GM06990 (cell line): Measurements from ENCODE around the gene MMP28.

ENCODE experiments used
- DNase-seq: peaks from one replicate; pipeline ENCODE4 v3.0.0-alpha.2; 2011; ENCODE audit not compliant: insufficient read length; ENCODE audit errors: extremely low read depth
- H3K27me3 ChIP-seq: replicated peaks from 2 replicates; pipeline ENCODE4 v1.6.0; 2011; ENCODE audit warnings: low read length; ENCODE audit not compliant: control insufficient read depth, insufficient read depth
- H3K36me3 ChIP-seq: 2 replicates; pipeline ENCODE4 v1.5.1; 2011; ENCODE audit warnings: low read length; ENCODE audit not compliant: control insufficient read depth, insufficient read depth
- H3K4me3 ChIP-seq: replicated peaks from 2 replicates; pipeline ENCODE4 v1.5.1; 2011; ENCODE audit warnings: low read depth, mild to moderate bottlenecking, control low read depth, low read length
- TF ChIP-seq, protein P1 (sequence below): IDR thresholded peaks from 2 replicates; pipeline ENCODE4 v1.5.1; 2011; ENCODE audit warnings: low read length, control low read depth, mild to moderate bottlenecking, inconsistent platforms; ENCODE audit not compliant: insufficient read depth, poor library complexity, severe bottlenecking

The MMP28 gene

DNA sequence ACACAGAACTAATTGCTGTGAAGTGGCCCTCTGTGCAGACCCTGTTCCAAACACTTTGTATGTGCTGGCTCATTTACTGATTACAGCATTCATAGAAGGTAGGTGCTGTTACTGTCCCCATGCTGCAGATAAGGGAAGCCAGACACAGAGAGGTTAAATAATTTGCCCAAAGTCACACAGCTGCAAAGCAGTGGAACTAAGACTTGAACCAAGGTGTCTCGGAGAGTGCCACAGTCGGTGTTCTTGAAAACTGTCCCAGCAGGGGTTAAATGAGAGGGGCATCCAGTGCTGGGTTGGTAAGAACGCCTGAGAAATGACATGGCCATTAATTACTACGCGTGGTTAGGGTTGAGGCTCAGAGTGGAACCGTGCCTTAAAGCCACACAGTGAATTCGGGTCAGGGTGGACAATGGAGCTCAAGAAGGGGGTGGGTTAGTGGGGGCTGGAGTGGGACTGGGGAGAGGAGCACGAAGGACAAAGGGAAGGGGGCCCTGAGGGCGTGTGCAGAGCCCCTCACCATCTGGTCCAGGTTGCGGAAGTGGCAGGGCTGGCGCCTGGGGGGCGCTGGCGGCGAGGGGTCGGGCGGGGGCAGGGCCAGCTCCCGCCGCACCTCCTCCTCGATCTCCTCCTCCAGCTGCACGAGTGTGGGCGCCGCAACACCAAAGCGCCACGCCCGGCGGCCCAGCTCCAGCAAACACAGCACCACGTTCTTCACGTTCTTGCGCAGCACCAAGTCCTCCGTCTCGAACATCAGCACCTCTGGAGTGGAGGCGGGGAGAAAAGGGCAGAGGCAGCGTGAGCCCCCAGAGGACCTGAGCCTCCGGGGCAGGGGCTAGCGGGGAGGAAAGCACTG lies 45.7 kb downstream of the MMP28 start:
- no peak for DNase-seq
- Histone ChIP-seq H3K36me3 (no peaks in the 10 kb centered on the region), H3K27me3 (peaks cover 2% of the 10 kb centered on the region; the same call in 1 of the 2 replicates), H3K4me3 (no peak overlapping the region)
- TF ChIP-seq, protein P1, sequence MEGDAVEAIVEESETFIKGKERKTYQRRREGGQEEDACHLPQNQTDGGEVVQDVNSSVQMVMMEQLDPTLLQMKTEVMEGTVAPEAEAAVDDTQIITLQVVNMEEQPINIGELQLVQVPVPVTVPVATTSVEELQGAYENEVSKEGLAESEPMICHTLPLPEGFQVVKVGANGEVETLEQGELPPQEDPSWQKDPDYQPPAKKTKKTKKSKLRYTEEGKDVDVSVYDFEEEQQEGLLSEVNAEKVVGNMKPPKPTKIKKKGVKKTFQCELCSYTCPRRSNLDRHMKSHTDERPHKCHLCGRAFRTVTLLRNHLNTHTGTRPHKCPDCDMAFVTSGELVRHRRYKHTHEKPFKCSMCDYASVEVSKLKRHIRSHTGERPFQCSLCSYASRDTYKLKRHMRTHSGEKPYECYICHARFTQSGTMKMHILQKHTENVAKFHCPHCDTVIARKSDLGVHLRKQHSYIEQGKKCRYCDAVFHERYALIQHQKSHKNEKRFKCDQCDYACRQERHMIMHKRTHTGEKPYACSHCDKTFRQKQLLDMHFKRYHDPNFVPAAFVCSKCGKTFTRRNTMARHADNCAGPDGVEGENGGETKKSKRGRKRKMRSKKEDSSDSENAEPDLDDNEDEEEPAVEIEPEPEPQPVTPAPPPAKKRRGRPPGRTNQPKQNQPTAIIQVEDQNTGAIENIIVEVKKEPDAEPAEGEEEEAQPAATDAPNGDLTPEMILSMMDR, result no peak

DNA sequence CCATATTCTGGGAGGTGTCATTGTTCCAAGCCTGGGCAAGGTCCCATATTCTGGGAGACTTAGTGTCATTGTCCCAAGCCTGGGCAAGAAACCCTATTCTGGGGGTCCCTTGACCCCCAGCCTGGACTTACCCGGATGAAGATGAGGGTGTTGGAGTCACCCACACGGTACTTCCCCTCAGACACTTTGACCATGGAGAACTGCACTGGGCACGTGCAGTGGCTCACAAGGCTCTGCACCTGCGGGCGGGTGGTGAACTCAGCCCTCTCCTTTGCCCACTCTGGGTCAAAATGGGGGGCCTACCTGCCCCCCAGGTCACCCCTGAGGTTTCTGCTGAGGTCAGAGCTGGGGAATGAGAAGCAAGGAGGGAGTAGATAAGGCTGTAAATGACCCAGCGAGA lies 46.5 kb downstream of the MMP28 start:
- TF ChIP-seq, protein P1, result no peak
- no peak overlapping the region for H3K4me3 ChIP-seq
- H3K36me3 ChIP-seq, result no peaks in the 10 kb centered on the region
- no peak for DNase-seq
- peaks cover 2% of the 10 kb centered on the region; the same call in 1 of the 2 replicates for H3K27me3 ChIP-seq

DNA sequence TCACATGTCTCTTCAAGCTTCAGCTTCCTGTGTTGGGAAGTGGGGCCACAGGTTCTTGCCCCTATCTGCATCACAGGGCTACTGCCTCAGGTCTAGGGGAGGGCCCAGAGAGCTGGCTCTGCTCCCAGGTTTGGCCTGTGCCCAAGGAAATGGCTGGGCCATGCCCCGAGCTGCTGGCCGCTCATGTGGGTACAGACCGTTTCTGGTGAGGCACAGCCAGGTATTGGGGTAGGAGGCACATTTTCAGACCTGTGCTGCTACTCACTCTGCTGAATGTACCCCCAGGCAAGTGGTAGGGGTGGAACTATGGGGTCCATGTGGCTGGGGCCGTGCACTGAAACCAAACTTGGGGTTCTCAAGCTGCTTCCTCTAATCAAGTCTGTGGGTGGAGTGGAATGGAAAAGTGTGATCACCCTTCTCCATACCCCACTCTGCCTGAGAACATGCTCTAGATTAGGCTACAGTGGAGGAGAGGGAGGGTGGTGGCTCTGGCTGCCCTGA lies 47.0 kb downstream of the MMP28 start:
- no peak for DNase-seq
- Histone ChIP-seq H3K27me3 (peaks cover 2% of the 10 kb centered on the region; the same call in 1 of the 2 replicates), H3K36me3 (no peaks in the 10 kb centered on the region), H3K4me3 (no peak overlapping the region)
- TF ChIP-seq, protein P1, result no peak

DNA sequence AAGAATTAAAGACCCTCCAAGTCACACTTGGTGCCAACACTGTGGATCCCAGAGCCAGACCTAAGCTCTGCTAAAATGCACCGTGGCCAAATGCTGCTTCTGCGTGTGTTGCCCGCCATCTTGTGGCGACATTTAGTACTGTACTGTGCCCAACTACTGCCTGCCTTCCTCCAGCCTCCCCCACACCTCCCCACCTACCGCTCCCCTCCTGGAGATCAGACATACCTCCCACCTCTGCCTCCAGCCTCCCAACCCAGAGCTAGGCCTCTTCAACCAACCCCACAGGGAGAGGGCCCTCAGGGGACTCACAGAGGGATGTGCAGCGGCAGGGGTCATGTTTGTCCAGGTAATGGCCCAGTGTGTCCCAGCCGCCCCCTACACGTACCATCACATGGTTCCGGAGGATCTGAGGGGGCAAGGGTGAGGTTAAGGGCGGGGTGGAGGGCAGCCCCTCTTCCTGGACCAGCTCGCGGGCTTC lies 47.9 kb downstream of the MMP28 start:
- DNase-seq, result peak; percentile 36
- H3K4me3 ChIP-seq, result no peak overlapping the region
- H3K27me3 ChIP-seq, result peaks cover 2% of the 10 kb centered on the region; the same call in 1 of the 2 replicates
- TF ChIP-seq, protein P1, result peak; percentile 80
- no peaks in the 10 kb centered on the region for H3K36me3 ChIP-seq

DNA sequence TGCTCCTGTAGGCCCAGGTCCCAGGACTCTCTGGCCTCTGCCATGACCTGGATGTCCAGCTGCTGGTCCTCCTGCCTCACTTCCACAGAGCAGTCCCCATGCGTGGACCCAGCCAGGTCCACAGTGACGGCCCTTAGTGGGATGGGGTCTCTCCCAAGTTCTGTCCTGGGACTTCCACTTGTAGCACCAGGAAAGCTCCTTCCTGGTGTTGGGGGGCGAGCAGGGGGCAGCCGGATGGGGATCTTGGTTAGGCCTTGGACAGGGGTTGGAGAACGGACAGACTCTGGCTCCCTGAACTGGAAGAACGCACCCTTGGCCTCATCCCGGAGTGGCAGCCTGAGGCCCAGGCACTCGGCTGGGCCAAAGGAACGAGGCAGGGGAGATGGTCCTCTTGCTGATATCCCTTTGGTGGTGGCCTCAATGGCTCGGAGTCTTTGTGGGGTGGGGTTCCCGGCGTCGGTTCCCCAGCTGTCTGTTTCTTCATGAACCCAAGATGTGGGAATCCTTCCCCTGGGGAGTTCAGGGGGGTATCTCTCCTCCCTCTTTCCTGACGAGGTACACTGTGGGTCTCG lies 49.6 kb downstream of the MMP28 start:
- H3K4me3 ChIP-seq, result no peak overlapping the region
- DNase-seq, result no peak
- peaks cover 4% of the 10 kb centered on the region for H3K27me3 ChIP-seq

More for the DNA sequence above, 49.6 kb downstream of the MMP28 start:
- H3K36me3 ChIP-seq, result no peaks in the 10 kb centered on the region
- TF ChIP-seq, protein P1, result no peak
